Activated CD4-positive, alpha-beta T cell treated with anti-CD3 and anti-CD28 coated beads for 36 hours (primary cell): ENCODE measurements around the gene NCOA1. TPM values are rescaled to one million over a fixed set of nuclear protein-coding genes. Genes with fewer than 3 reads are reported as not detected.
A peak's percentile ranks its signal among the peaks of the same experiment; 100 is the strongest.
"Not testable (repeated sequence)": the region's sequence is repeated elsewhere in the genome, so short reads cannot be mapped to it uniquely, and the experiment has no call there.

ENCODE experiments used
- ATAC-seq: fragments of 200-7000 bp; cut with Tn5 transposase; one replicate; pipeline ENCODE4 v1.10.0; 2021; ENCODE audit warnings: mild to moderate bottlenecking, moderate library complexity
- CTCF ChIA-PET: fragments of 350-600 bp; sonication (Branson Sonifier 250); formaldehyde crosslinking; loops from one replicate; lab custom pipeline; 2021; ENCODE audit warnings: antibody characterized with exemption; lab: Charles Lee
- POLR2A ChIA-PET: fragments of 350-600 bp; sonication (Branson Sonifier 250); formaldehyde crosslinking; loops from one replicate; lab custom pipeline; 2021; ENCODE audit warnings: antibody characterized with exemption, inconsistent platforms; lab: Charles Lee
- DNase-seq: peaks from one replicate; pipeline ENCODE4 v3.0.0-alpha.2; 2020
- H3K27ac Mint-ChIP-seq: one replicate; pipeline ENCODE4 v1.8.0; 2021; ENCODE audit warnings: mixed read lengths
- H3K27me3 Mint-ChIP-seq: one replicate; pipeline ENCODE4 v1.8.0; 2021; ENCODE audit warnings: mixed read lengths
- H3K36me3 Mint-ChIP-seq: one replicate; pipeline ENCODE4 v1.8.0; 2021; ENCODE audit warnings: low read depth, mixed read lengths
- H3K4me1 Mint-ChIP-seq: one replicate; pipeline ENCODE4 v1.8.0; 2021; ENCODE audit warnings: mixed read lengths
- H3K4me3 Mint-ChIP-seq: one replicate; pipeline ENCODE4 v1.8.0; 2021; ENCODE audit warnings: mild to moderate bottlenecking, moderate library complexity, mixed read lengths
- H3K9me3 Mint-ChIP-seq: one replicate; pipeline ENCODE4 v1.8.0; 2021; ENCODE audit warnings: low read depth, mixed read lengths
- intact Hi-C, 2 experiments: fragments of 100-400 bp; cut with DNase I in 1 of 2; cut with micrococcal nuclease in 1 of 2; formaldehyde crosslinking; loops; one replicate each; pipeline versions ENCODE4 v1.14.2 to v1.15.1; 2022 to 2024; cut with DNase I, micrococcal nuclease
- total RNA-seq, 2 experiments: library from RNA; stranded (reverse); gene quantifications; one replicate each; pipeline ENCODE4 v1.2.3, GENCODE V29; 2021

Gene NCOA1
- total RNA-seq, 2 experiments from 2014 or later = 20.6 to 29.3 TPM

DNA sequence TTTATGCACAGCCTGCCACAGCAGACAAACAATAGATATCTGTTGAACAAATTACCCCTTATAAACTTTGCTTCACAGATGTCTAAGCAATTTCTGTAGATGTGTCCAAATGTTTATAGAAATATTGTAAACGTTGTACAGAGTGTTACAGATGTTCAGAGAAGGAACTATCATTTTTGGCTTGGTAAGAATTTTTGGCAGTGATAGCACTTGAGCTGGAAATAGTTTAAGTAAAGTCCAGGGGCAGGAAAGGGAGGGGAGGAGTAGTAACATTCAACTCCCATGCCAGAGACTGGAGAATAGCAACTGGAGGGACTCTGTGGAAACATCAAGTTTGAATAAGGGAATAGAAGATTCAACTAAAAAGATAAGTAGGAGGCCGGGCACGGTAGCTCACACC, 297.8 kb downstream of the NCOA1 start:
- Mint-ChIP-seq H3K36me3 (peaks cover 3% of the 10 kb centered on the region), H3K9me3 (no peaks in the 10 kb centered on the region), H3K27ac (no peak overlapping the region), H3K4me1 (peaks cover 4% of the 10 kb centered on the region), H3K4me3 (no peak overlapping the region), H3K27me3 (no peaks in the 10 kb centered on the region)
- DNase-seq (no peak), ATAC-seq (no peak)
- intact Hi-C loops = no loop called here
- ChIA-PET POLR2A (no interaction called here), CTCF (no interaction called here)

DNA sequence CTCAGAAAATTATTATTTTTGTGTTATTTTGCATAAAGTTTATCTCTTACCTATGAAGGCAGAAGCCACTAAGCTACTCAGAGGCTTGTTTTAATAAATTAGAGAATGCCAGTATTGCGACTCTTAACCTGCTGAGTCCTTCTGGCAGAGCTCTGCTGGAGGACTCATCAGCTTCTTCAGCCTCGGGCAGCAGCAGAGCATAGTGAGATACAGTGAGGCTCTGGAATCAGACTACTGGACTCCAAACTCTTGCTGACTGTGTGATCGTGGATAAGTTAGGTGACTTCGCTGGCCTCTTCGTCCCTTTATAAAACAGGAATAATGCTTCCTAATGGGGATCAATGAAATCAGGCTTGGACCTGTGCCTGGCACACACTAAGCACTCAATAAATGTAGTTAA, 300.4 kb downstream of the NCOA1 start:
- intact Hi-C loops = loop anchor here in 1 of 2 experiments (5.0 kb wide), 2 partner anchors 179 to 881 kb away; partner anchors contain the start of gene DTNB
- Mint-ChIP-seq H3K27ac (no peak overlapping the region), H3K36me3 (peaks cover 24% of the 10 kb centered on the region), H3K27me3 (no peaks in the 10 kb centered on the region), H3K4me1 (peaks cover 14% of the 10 kb centered on the region), H3K4me3 (no peak overlapping the region), H3K9me3 (no peaks in the 10 kb centered on the region)
- ChIA-PET POLR2A (no interaction called here), CTCF (interaction anchor here (1.6 to 3.1 kb wide), 2 partner anchors 14 to 381 kb away, joined by 3 to 20 read pairs; no protein-coding TSS in a partner anchor)
- no peak for DNase-seq
- no peak for ATAC-seq

GRCh38 chr2:24792542-24792873, 301.5 kb downstream of the NCOA1 start:
- no peaks in the 10 kb centered on the region for H3K27me3 Mint-ChIP-seq
- H3K36me3 Mint-ChIP-seq = peaks cover 35% of the 10 kb centered on the region
- H3K9me3 Mint-ChIP-seq = no peaks in the 10 kb centered on the region
- peaks cover 24% of the 10 kb centered on the region for H3K4me1 Mint-ChIP-seq
- peak overlapping the region; percentile 97 for H3K4me3 Mint-ChIP-seq
- DNase-seq = no peak
- H3K27ac Mint-ChIP-seq = peak overlapping the region; percentile 100
- CTCF ChIA-PET = interaction anchor here (0.6 to 3.1 kb wide), 10 partner anchors 9 to 1576 kb away, joined by 3 to 20 read pairs (median 4); no protein-coding TSS in a partner anchor
- intact Hi-C loops = loop anchor here (2.0 to 5.0 kb wide), 6 partner anchors 180 to 880 kb away; partner anchors contain the start of genes ATAD2B (in 1 of the 2), DTNB (in 1 of the 2), EFR3B (in 1 of the 2) and NCOA1 (in 1 of the 2)
- POLR2A ChIA-PET = no interaction called here
- ATAC-seq = no peak

GRCh38 chr2:24792874-24793760, 302.1 kb downstream of the NCOA1 start, which contains the start of the genes CENPO and PTRHD1:
Gene CENPO (plus strand): TSS chr2:24793425. CDS start chr2:24793920, 495 bp downstream.
Gene PTRHD1 (minus strand): TSS chr2:24793391. CDS start chr2:24793377, 14 bp downstream.
- CTCF ChIA-PET = interaction anchor here (0.6 to 3.1 kb wide), 10 partner anchors 10 to 442 kb away, joined by 3 to 20 read pairs (median 4); no protein-coding TSS in a partner anchor
- POLR2A ChIA-PET = interaction anchor here (0.6 kb wide), 1 partner anchor 127 kb away, joined by 3 read pairs; the partner anchor contains the start of gene ADCY3
- Mint-ChIP-seq H3K9me3 (no peaks in the 10 kb centered on the region), H3K4me3 (peak within 1 kb of the TSS; percentile 97), H3K4me1 (peaks cover 30% of the 10 kb centered on the region), H3K27ac (peak within 1 kb of the TSS; percentile 100), H3K27me3 (no peaks in the 10 kb centered on the region), H3K36me3 (peaks cover 41% of the 10 kb centered on the region)
- intact Hi-C loops = loop anchor here (1.0 to 5.0 kb wide), 13 partner anchors 127 to 879 kb away; partner anchors contain the start of genes ADCY3 (in 1 of the 2), ATAD2B (in 1 of the 2), DNAJC27 (in 1 of the 2) and DTNB (in 1 of the 2)
- peak; percentile 97 for DNase-seq
- ATAC-seq = peak; percentile 98

- ATAC-seq = no peak
- Mint-ChIP-seq H3K9me3 (no peaks in the 10 kb centered on the region), H3K36me3 (peaks cover 43% of the 10 kb centered on the region), H3K27me3 (no peaks in the 10 kb centered on the region), H3K4me3 (peak overlapping the region; percentile 97), H3K4me1 (peaks cover 31% of the 10 kb centered on the region), H3K27ac (peak overlapping the region; percentile 100)
- CTCF ChIA-PET = interaction anchor here (0.6 to 1.3 kb wide), 3 partner anchors 136 to 443 kb away, joined by 3 to 4 read pairs (median 3); no protein-coding TSS in a partner anchor
- intact Hi-C loops = loop anchor here (1.0 to 5.0 kb wide), 13 partner anchors 126 to 878 kb away; partner anchors contain the start of genes ADCY3 (in 1 of the 2), ATAD2B (in 1 of the 2), DNAJC27 (in 1 of the 2) and DTNB (in 1 of the 2)
- POLR2A ChIA-PET = no interaction called here
- peak; percentile 19 for DNase-seq
These were observed 302.8 kb downstream of the NCOA1 start for GRCh38 chr2:24793761-24794435.

- H3K4me1 Mint-ChIP-seq = peaks cover 27% of the 10 kb centered on the region
- DNase-seq = no peak
- intact Hi-C loops = no loop called here
- POLR2A ChIA-PET = interaction anchor here (0.9 kb wide), 1 partner anchor 14 kb away, joined by 3 read pairs; no protein-coding TSS in a partner anchor
- H3K27me3 Mint-ChIP-seq = no peaks in the 10 kb centered on the region
- CTCF ChIA-PET = interaction anchor here (0.8 to 1.4 kb wide), 3 partner anchors 44 to 177 kb away, joined by 3 read pairs; no protein-coding TSS in a partner anchor
- no peak for ATAC-seq
- no peaks in the 10 kb centered on the region for H3K9me3 Mint-ChIP-seq
- no peak overlapping the region for H3K27ac Mint-ChIP-seq
- peaks cover 70% of the 10 kb centered on the region for H3K36me3 Mint-ChIP-seq
- H3K4me3 Mint-ChIP-seq = no peak overlapping the region
These were observed 306.6 kb downstream of the NCOA1 start for GRCh38 chr2:24797644-24798043.

DNA sequence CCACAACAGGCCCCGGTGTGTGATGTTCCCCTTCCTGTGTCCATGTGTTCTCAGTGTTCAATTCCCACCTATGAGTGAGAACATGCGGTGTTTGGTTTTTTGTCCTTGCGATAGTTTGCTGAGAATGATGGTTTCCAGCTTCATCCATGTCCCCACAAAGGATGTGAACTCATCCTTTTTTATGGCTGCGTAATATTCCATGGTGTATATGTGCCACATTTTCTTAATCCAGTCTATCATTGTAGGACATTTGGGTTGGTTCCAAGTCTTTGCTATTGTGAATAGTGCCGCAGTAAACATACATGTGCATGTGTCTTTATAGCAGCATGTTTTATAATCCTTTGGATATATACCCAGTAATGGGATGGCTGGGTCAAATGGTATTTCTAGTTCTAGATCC, 309.4 kb downstream of the NCOA1 start:
- H3K27me3 Mint-ChIP-seq, intact Hi-C loops, CTCF ChIA-PET, DNase-seq, H3K4me3 Mint-ChIP-seq, H3K27ac Mint-ChIP-seq, ATAC-seq, H3K9me3 Mint-ChIP-seq, POLR2A ChIA-PET: not testable (repeated sequence)
- H3K4me1 Mint-ChIP-seq = peaks cover 21% of the 10 kb centered on the region
- peaks cover 82% of the 10 kb centered on the region for H3K36me3 Mint-ChIP-seq

GRCh38 chr2:24805811-24806660, 315.0 kb downstream of the NCOA1 start:
- Mint-ChIP-seq H3K4me1 (peaks cover 22% of the 10 kb centered on the region), H3K27ac (peak overlapping the region; percentile 38), H3K36me3 (peaks cover 62% of the 10 kb centered on the region)
- POLR2A ChIA-PET, intact Hi-C loops, ATAC-seq, H3K27me3 Mint-ChIP-seq, DNase-seq, H3K4me3 Mint-ChIP-seq, H3K9me3 Mint-ChIP-seq, CTCF ChIA-PET: not testable (repeated sequence)

DNA sequence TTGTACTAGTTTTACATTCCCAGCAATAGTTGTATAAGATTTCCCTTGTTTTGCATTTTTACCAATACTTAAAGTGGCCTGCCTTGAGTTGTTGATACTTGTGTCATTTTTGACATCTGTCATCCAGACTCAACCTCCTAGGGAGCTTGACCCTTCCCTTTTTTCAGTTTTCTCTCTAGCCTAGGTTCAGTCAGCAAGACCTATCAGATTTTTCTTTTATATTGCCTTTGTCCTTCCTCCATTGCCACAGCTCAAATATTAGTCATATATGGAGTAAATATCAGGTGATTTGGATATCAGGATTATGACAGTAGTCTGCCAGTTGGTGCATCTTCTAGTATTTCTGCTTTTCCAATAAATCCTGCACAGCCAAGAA, 315.6 kb downstream of the NCOA1 start:
- peaks cover 22% of the 10 kb centered on the region for H3K4me1 Mint-ChIP-seq
- ChIA-PET CTCF (interaction anchor here (0.7 kb wide), 1 partner anchor 35 kb away, joined by 3 read pairs; no protein-coding TSS in a partner anchor), POLR2A (no interaction called here)
- peaks cover 56% of the 10 kb centered on the region for H3K36me3 Mint-ChIP-seq
- H3K27me3 Mint-ChIP-seq = no peaks in the 10 kb centered on the region
- DNase-seq (no peak), ATAC-seq (no peak)
- intact Hi-C loops = no loop called here
- no peak overlapping the region for H3K27ac Mint-ChIP-seq
- no peaks in the 10 kb centered on the region for H3K9me3 Mint-ChIP-seq
- no peak overlapping the region for H3K4me3 Mint-ChIP-seq

GRCh38 chr2:24809316-24810007, 318.4 kb downstream of the NCOA1 start:
- CTCF ChIA-PET = interaction anchor here (1.2 kb wide), 1 partner anchor 400 kb away, joined by 4 read pairs; no protein-coding TSS in a partner anchor
- Mint-ChIP-seq H3K27me3 (no peaks in the 10 kb centered on the region), H3K4me3 (no peak overlapping the region), H3K9me3 (no peaks in the 10 kb centered on the region), H3K27ac (no peak overlapping the region), H3K4me1 (peaks cover 19% of the 10 kb centered on the region), H3K36me3 (peaks cover 57% of the 10 kb centered on the region)
- POLR2A ChIA-PET = no interaction called here
- intact Hi-C loops = no loop called here
- ATAC-seq (no peak), DNase-seq (no peak)
